CD4-positive, alpha-beta T cell treated with Interleukin-17A for 4 hours (primary cell): ENCODE results near the gene FOXL3.

Experiments
- DNase-seq: peaks from one replicate; pipeline ENCODE4 v3.0.0-alpha.2; 2020; ENCODE audit warnings: mixed read lengths

Gene FOXL3

DNA sequence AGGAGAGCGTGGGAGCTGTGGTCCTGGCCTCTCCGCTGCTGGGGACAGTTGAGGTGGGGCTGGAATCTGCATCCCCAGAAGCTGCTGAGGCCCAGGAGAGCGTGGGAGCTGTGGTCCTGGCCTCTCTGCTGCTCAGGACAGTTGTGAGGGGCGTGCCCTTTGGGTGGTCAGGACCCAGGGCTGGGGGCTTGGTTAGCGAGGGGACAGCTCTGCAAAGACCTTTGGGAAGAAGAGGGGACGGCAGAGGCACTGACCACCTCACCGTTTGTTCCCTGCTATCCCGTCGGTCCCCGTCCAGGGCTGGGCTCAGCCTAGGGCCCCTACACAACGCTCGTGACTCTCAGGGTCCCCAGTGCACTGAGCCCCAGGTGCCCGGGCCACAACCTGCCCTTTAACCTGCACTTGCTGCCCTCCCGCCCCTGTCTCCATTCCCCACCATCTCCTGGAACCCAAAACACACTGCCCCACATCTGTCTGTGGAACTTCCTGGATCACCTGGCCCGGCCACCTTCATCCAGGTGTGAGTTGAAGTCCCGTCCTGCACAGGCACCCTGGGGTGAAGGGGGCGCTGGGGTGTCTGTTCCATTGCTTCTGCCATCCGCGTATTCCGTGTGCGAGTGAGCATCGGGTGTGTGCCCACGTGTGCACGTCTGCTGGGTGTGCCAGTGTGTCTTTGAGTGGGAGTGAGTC lies 14.1 kb downstream of the FOXL3 start:
- no peak for DNase-seq

DNA sequence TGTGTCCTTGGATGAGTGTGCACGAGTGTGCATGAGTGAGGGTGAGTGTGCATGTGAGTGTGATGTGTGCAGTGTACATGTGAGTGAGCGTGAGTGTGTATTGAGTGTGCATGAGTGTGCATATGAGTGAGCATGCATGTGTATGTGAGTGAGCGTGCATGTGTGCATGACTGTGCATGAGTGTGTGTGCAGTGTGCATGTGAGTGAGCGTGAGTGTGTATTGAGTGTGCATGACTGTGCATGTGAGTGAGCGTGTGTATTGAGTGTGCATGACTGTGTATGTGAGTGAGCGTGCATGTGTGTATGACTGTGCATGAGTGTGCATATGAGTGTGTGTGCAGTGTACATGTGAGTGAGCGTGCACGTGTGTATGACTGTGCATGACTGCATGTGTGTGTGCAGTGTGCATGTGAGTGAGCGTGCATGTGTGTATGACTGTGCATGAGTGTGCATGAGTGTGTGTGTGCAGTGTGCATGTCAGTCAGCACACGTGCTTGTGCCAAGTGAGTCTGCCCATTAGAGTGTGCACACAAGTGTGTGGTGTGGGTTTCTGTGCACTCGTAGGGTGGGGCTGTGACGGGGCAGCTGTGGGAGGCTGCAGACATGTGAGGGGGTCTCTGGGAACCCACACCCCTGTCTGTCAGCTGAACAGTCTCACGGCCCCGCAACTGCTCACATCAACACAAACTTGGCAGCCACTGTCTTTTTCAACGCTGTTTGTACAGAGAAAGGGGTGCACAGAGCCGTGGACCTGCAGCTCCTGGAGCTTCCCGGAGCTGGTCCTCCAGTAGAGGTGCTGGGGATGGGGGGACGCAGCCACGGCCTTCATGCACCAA lies 14.8 kb downstream of the FOXL3 start:
- no peak for DNase-seq

DNA sequence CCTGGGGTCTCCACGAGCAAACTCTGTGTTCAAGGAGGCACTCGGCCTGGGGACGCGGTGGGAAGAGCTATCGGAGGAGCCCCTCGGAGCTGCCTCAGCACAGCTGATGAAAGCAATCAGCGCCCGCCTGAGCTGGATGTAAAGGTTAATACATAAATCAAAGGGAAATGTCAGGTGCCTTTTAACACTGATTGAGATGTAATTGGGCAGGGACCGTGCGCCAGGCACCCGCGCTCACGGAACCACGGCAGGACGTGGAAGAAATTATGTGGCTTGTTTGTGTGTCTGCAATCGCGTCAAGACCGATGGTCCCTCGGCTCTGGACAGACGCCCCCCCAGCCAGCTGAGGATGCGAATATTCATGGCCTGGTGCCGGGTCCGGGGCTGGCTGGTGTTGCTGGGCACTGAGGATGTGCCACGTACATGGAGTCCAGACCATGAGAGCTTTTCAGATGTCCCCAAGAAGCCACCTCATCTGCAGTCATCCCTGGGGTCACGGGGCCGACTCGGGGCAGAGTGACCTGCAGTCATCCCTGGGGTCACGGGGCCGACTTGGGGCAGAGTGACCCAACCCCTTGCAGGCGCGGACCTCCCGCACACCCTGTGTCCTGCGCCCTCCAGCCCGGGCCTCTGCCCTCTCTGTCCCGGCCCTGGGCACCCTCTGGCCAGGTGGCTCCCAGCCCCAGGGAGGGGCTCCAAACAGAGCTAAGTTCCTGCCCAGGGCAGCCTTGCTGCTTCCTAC lies 15.6 kb downstream of the FOXL3 start:
- DNase-seq, result no peak

DNA sequence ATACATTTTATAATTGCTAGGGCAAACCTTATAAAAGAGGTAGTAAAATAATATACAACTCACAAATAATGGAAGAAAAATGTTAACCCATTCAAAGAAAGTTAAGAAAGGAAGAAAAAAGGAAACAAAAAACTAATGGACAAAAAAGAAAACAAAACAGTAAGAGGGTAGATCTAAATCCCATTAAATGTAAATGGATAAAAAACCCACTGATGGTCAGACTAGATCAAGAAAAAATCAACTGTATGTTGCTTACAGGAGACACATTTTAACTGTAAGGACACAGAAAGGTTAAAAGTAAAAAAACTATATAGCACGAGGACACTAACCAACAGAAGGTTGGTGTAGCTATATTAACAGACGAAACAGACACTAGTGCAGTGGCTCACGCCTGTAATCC lies 18.0 kb downstream of the FOXL3 start:
- no peak for DNase-seq

- DNase-seq, result no peak
These were observed 19.7 kb downstream of the FOXL3 start for GRCh38 chr7:309586-310228.

- DNase-seq, result no peak
These were observed 21.2 kb downstream of the FOXL3 start for GRCh38 chr7:311131-311680.

GRCh38 chr7:311796-312195 lies 21.8 kb downstream of the FOXL3 start:
- DNase-seq, result no peak

- no peak for DNase-seq
These were observed 22.5 kb downstream of the FOXL3 start for GRCh38 chr7:312424-312823.

- DNase-seq, result no peak
These were observed 24.9 kb downstream of the FOXL3 start for GRCh38 chr7:314853-315252.

- DNase-seq, result no peak
These were observed 25.7 kb downstream of the FOXL3 start for GRCh38 chr7:315516-316265.

GRCh38 chr7:317643-318405 lies 27.9 kb downstream of the FOXL3 start:
- no peak for DNase-seq

DNA sequence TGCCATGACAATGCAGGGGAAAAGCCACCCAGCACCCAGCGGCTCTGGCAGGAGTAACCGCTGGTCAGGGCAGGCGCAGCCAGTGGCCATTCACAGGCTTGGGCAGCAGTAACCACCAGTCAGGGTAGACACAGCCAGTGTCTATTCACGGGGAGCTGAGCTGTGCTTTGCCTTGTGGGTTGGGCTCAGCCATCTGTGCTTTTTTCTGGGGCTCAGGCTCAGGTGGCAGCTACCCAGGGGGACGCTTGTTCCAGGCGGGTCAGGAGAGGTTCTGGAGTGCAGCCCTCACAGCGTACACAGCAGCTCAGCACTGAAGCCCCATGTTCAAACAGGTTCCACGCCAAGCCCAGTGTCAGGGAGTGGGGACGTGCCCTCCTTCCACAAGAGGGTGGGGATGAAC lies 28.5 kb downstream of the FOXL3 start:
- no peak for DNase-seq

DNA sequence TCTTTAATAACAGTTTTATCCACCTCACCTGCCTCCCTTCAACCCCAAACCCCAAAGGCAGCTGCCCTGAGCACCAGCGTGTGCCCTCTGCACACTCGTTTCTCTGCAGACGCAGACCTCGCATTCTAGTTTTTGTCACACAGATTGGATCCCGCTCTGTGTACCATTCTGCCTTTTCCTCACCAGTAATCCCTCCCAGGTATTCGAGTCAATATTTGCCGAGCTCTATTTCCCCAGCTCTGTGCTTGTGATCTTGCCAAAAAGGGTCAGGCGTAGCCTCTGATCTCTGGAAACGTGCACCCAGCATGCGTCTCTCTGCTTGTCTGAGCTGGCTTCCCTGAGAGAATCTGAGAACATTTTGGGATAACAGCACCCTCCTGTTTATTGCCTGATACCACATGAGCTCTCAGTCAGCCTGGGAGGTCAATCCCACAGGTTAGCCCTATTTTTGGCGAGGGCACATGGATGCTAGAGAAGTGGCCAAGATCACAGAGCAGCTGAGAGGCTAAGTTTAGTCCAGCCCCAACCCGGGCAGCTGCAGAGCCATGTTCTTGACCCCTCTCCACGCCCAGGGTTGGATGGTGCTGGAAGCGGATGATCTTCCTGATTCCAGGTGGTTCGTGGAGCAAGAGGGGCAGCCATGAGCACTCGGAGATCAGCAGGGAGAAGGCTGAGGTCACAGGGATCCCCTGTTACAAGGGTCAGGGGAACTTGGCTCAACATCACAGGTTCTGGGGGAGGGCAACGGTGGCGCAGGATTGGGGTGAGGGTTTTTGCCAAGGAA lies 29.1 kb downstream of the FOXL3 start:
- DNase-seq, result no peak

GRCh38 chr7:320297-320696 lies 30.3 kb downstream of the FOXL3 start:
- no peak for DNase-seq

GRCh38 chr7:322111-322671 lies 32.2 kb downstream of the FOXL3 start:
- DNase-seq, result peak; percentile 88

GRCh38 chr7:322708-323111 lies 32.7 kb downstream of the FOXL3 start:
- no peak for DNase-seq

DNA sequence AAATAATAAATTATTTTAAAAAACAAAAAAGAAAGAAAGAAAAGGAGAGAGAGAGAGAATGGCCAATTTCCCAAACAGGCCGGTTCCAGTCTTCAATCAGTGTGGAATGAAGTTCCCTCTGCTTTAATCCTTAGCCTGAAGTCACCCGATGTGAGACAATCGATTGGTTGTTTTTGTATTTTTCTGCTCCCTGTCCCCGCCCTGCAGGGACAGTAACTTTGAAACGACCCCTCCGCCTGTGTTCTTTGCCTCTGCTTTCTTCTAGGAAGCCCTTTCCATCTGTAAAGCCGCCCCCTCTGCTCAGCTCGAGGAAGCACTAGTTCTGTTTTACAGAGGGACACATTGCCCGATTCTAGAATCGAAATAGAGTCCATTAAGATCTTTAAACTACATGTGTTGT lies 33.4 kb downstream of the FOXL3 start:
- no peak for DNase-seq

DNA sequence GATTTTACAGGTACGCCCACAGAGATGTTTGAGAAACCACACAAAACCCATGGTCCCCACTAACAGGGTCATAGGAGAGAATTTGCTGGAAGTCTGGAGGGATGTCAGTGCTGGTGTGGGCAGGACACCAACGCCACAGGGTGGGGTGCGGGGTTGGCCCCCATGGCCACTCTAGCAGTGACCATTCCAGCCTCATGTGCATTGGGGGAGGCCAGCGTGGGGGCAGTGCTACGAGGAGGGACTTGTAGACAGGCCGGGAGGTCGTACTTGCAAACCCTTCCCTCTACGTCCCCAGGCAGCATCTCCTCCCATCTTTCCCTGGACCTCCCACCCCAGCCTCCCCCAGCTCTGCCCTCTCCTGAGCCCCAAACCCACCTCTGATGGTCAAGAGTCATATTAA lies 34.0 kb downstream of the FOXL3 start:
- DNase-seq, result no peak

DNA sequence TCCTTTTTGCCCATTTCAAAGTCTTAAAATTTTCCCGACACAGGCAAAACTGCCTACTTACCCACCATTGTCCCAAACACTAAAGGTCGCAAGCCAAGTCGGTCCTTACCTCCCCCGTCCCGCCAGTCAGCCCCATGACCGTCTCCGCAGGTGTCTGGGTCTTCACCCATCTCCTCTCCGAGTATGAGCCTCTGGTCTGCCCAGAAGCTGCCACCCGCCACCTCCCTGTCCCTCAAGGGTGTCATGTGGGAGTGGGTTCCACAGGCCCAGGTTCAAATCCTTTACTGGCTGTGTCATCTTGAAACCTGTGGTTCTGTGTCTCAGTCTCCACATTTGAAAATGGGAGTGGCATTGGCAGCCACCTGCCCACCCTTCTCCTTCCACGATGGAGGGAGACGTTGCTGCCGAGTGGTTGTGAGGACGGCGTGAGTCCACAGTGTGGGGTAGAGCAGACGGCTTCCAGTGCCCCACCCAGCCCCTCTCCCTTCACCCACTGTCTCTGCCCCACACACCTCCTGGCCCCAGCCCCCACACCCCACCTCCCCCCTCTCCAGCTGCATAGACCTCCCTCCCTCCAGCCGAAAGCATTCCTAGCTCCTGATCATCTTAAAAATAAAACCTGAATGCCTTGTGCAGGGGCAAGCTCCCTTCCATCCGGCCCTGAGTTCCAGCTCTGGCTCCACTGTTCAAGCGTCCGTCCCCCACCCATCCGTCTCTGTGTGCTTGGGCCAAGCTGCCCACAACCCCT lies 35.3 kb downstream of the FOXL3 start:
- DNase-seq, result no peak
